NB4 (cell line): ENCODE results near the gene NOS3.
A peak's percentile ranks its signal among the peaks of the same experiment; 100 is the strongest.

ENCODE experiments used
- DNase-seq: peaks from one replicate; pipeline ENCODE4 v3.0.0; 2010; ENCODE audit warnings: low read depth
- H3K4me3 ChIP-seq: one replicate; pipeline ENCODE4 v1.5.1; 2011; ENCODE audit warnings: mild to moderate bottlenecking, low read depth, low read length, moderate library complexity
- MYC ChIP-seq: IDR thresholded peaks from 2 replicates; pipeline ENCODE4 v1.6.1; 2011; ENCODE audit warnings: low read depth, low read length
- POLR2A ChIP-seq: IDR thresholded peaks from 2 replicates; pipeline ENCODE4 v1.6.1; 2011; ENCODE audit warnings: mild to moderate bottlenecking; ENCODE audit not compliant: insufficient read length; ENCODE audit errors: extremely low read depth
- TF ChIP-seq, protein P1 (sequence below): IDR thresholded peaks from 2 replicates; pipeline ENCODE4 v1.6.1; 2011; ENCODE audit warnings: low read depth, low read length
- TF ChIP-seq, protein P2 (sequence below): IDR thresholded peaks from one replicate; pipeline ENCODE4 v1.5.1; 2012; ENCODE audit warnings: low read depth, low read length

Gene NOS3

DNA sequence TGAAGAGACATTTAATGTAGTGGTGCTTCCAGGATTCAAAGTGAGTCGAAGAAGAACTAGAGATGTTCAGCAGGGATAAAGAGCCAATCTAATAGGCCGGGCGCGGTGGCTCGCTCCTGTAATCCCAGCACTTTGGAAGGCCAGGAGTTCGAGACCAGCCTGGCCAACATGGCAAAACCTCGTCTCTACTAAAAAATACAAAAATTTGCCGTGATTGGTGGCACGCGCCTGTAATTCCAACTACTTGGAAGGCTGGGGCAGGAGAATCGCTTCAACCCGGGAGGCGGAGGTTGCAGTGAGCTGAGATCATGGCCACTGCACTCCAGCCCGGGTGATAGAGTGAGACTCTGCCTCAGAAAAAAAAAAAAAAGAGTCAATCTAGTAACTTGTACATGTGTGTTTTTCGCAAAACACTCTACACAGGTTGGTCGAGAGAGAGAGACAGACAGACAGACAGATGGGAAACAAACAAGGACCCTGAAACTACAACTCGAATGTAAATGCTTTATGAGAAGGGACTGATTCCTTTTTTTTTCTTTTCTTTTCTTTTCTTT is 38.2 kb downstream of the NOS3 start:
- peak overlapping the region; percentile 93 for H3K4me3 ChIP-seq
- TF ChIP-seq, protein P1, sequence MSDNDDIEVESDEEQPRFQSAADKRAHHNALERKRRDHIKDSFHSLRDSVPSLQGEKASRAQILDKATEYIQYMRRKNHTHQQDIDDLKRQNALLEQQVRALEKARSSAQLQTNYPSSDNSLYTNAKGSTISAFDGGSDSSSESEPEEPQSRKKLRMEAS = no peak
- TF ChIP-seq POLR2A (no peak), MYC (no peak)
- TF ChIP-seq, protein P2, sequence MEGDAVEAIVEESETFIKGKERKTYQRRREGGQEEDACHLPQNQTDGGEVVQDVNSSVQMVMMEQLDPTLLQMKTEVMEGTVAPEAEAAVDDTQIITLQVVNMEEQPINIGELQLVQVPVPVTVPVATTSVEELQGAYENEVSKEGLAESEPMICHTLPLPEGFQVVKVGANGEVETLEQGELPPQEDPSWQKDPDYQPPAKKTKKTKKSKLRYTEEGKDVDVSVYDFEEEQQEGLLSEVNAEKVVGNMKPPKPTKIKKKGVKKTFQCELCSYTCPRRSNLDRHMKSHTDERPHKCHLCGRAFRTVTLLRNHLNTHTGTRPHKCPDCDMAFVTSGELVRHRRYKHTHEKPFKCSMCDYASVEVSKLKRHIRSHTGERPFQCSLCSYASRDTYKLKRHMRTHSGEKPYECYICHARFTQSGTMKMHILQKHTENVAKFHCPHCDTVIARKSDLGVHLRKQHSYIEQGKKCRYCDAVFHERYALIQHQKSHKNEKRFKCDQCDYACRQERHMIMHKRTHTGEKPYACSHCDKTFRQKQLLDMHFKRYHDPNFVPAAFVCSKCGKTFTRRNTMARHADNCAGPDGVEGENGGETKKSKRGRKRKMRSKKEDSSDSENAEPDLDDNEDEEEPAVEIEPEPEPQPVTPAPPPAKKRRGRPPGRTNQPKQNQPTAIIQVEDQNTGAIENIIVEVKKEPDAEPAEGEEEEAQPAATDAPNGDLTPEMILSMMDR = no peak
- DNase-seq = no peak

DNA sequence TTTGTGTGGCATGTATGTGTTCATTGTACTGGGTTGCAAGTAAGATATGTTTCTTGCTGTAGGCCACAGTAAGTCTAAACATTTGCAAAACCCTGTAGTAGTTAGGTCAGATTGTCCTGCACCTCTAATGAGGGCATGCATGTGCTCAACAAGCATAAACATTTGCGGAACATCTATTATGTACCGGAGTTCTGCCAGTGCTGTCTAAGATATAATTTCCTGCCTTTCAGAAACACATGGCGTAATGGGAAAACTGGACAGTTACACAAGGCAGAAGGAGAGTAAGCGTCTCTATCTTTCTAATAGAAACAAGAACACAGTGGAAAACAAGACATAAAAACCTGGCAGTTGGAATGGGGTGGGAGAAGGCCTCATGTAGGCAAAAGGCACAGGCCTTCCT is 40.2 kb downstream of the NOS3 start:
- no peak for DNase-seq

DNA sequence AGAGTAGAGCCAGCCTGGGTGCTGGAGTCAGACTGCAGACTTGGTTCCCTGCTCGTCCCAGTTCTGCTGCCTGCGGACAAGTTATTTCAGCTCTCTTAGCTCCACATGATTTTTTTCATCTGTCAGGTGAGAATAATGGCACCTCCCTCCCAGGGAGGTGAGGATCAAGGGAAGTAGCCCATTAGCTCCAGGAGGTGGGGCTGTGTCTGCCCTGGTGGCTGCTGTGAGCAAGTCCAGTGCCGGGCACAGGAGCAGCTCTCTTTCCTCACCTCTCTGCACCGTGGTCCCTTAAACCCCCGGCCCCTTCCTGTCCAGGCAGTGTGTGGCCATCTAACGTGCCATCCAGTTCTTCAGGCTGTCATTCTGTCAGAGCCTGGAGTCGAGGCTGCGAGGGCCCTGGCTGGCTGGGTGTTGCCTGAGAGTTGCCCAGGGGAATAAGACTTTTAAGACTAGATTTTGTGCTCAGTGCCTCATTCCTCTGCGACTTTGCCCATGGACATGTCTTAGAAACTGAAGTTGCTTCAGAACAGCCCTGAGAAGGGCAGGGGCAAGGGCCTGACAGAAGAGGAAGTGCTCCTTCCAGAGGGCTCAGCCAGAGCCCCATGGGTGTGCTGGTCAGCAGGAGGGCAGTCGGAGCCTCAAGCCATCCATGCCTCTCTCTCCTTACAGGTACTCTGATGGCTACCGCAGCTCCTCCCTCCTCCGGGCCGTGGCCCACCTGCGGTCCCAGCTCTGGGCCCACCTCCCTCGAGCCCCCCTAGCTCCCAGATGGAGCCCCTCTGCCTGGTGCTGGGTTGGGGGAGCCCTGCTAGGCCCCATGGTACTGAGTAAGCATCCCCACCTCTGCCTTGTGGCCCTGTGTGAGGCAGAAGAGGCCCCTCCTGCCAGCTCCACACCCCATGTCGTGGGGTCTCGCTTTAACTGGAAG is 42.4 kb downstream of the NOS3 start:
- H3K4me3 ChIP-seq = no peak overlapping the region
- TF ChIP-seq, protein P1 = no peak
- TF ChIP-seq, protein P2 = peak; percentile 29
- TF ChIP-seq POLR2A = no peak
- no peak for TF ChIP-seq MYC
- DNase-seq = peak; percentile 52

More for the DNA sequence above, 40.2 kb downstream of the NOS3 start:
- no peak overlapping the region for H3K4me3 ChIP-seq
- TF ChIP-seq, protein P1 = no peak
- TF ChIP-seq POLR2A (no peak), MYC (no peak)
- TF ChIP-seq, protein P2 = no peak

DNA sequence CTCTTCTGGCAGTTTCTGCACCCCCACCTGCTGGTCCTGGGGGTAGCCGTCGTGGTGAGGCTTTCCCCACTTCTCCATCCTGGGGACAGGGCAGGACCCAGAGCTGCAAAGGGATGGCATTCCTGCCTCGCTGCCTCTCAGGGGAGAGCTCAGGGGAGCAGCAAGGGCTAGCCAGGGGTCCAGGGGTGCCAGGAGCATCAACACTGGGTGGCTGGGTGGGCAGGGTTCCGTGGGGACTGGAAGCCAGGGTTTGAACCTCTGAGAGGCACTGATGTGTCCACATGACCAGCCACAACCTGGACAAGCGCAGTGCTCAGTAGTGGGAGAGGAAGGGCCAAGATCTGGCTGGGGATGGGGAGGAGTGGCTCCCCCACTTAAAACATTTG is 43.0 kb downstream of the NOS3 start:
- TF ChIP-seq, protein P2 = no peak
- no peak for TF ChIP-seq POLR2A
- TF ChIP-seq, protein P1 = no peak
- no peak for TF ChIP-seq MYC
- DNase-seq = no peak
- H3K4me3 ChIP-seq = no peak overlapping the region

DNA sequence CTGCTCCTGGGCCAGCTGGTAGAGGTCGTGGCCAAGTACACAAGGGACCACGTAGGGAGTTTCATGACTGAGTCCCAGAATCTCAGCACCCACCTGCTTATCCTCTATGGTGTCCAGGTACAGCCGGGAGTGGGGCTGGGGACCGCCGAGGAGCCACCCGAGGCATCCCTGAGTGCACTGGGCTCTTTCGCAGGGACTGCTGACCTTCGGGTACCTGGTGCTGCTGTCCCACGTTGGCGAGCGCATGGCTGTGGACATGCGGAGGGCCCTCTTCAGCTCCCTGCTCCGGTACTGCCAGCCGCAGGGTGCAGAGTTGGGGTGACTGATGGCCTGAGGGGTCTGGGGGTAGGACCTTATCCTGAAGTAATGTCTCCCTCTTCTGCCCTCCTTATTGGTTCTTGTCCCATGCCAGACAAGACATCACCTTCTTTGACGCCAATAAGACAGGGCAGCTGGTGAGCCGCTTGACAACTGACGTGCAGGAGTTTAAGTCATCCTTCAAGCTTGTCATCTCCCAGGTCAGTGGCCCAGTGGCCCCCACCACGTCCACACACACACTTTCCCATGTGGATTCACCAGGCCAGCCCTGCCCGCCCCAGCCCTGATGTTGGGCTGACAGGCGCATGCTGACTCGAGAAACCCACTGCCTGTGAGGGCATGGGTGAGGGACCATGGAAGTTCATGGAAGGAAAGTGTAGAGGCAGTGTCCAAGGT is 43.7 kb downstream of the NOS3 start:
- H3K4me3 ChIP-seq = no peak overlapping the region
- DNase-seq = no peak
- TF ChIP-seq, protein P1 = no peak
- TF ChIP-seq MYC = no peak
- TF ChIP-seq POLR2A = no peak
- TF ChIP-seq, protein P2 = no peak
